ENCODE results near the gene ADAMTS17. TPM values are rescaled to one million over a fixed set of nuclear protein-coding genes. Genes with fewer than 3 reads are reported as not detected.
A peak's percentile ranks its signal among the peaks of the same experiment; 100 is the strongest.

ADAMTS17 gene
- total RNA-seq, 1 experiment from 2014 or later, result 7.7 TPM

- ChIA-PET POLR2A (interaction anchor here (1.2 kb wide), 1 partner anchor 8 kb away, joined by 3 read pairs; no protein-coding TSS in a partner anchor), CTCF (interaction anchor here (0.6 kb wide), 2 partner anchors 85 to 412 kb away, joined by 3 read pairs; no protein-coding TSS in a partner anchor)
- BruUV-seq (replicated peaks), result no TSS peak
- Mint-ChIP-seq H3K9me3 (ENCODE audit: unreplicated experiment) (no peaks in the 10 kb centered on the region), H3K36me3 (ENCODE audit: insufficient read depth, unreplicated experiment) (no peaks in the 10 kb centered on the region), H3K27ac (ENCODE audit: low read depth, unreplicated experiment) (no peak overlapping the region), H3K4me3 (ENCODE audit: unreplicated experiment) (no peak overlapping the region), H3K4me1 (ENCODE audit: insufficient read depth, unreplicated experiment) (peaks cover 11% of the 10 kb centered on the region), H3K27me3 (ENCODE audit: insufficient read depth, unreplicated experiment) (no peaks in the 10 kb centered on the region)
- intact Hi-C loops (cut with micrococcal nuclease), result loop anchor here (2.0 to 10.0 kb wide), 4 partner anchors 42 to 635 kb away; partner anchors contain the start of genes ASB7 and LINS1
- DNase-seq (ENCODE audit: unreplicated experiment), result no peak
- TF ChIP-seq CTCF (IDR thresholded peaks at IDR 0.05; ENCODE audit: unreplicated experiment), result no peak
Measured at GRCh38 chr15:99969261-99969920, 372.4 kb downstream of the ADAMTS17 start.

- no peaks in the 10 kb centered on the region for H3K27me3 Mint-ChIP-seq (ENCODE audit: insufficient read depth, unreplicated experiment)
- CTCF ChIA-PET, result interaction anchor here (0.6 kb wide), 1 partner anchor 382 kb away, joined by 4 read pairs; no protein-coding TSS in a partner anchor
- no TSS peak for BruUV-seq (replicated peaks)
- POLR2A ChIA-PET, result interaction anchor here (0.7 to 0.8 kb wide), 2 partner anchors 31 to 234 kb away, joined by 3 to 4 read pairs; partner anchors contain the start of gene LYSMD4
- H3K9me3 Mint-ChIP-seq (ENCODE audit: unreplicated experiment), result no peaks in the 10 kb centered on the region
- H3K4me1 Mint-ChIP-seq (ENCODE audit: insufficient read depth, unreplicated experiment), result peaks cover 22% of the 10 kb centered on the region
- intact Hi-C loops (cut with micrococcal nuclease), result loop anchor here (2.0 to 10.0 kb wide), 4 partner anchors 41 to 637 kb away; partner anchors contain the start of genes ASB7 and LINS1
- TF ChIP-seq CTCF (IDR thresholded peaks at IDR 0.05; ENCODE audit: unreplicated experiment), result no peak
- peak; percentile 96 for DNase-seq (ENCODE audit: unreplicated experiment)
- peak overlapping the region; percentile 3 for H3K4me3 Mint-ChIP-seq (ENCODE audit: unreplicated experiment)
- H3K36me3 Mint-ChIP-seq (ENCODE audit: insufficient read depth, unreplicated experiment), result no peaks in the 10 kb centered on the region
- H3K27ac Mint-ChIP-seq (ENCODE audit: low read depth, unreplicated experiment), result peak overlapping the region; percentile 41
Measured at GRCh38 chr15:99967841-99968371, 373.9 kb downstream of the ADAMTS17 start.

DNA sequence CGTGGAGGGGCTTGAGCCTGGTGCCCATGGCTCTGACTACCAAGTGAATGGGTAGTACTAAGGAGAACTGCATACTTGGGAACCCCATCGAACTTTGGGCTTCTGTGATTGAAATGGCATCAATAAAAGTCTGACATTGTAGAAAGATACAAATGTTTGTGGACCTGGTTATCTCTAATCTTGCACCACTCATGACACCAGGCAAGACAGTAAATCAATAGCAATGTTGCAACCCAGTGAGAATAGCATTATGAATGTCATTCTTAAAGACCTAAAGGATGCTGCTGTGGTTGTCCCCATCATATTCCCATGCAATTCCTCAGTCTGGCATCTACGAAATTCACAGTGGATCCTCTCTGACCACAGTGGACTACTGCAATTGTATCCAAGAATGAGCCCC lies 375.0 kb downstream of the ADAMTS17 start:
- H3K27me3 Mint-ChIP-seq (ENCODE audit: insufficient read depth, unreplicated experiment), result no peaks in the 10 kb centered on the region
- H3K36me3 Mint-ChIP-seq (ENCODE audit: insufficient read depth, unreplicated experiment), result no peaks in the 10 kb centered on the region
- H3K9me3 Mint-ChIP-seq (ENCODE audit: unreplicated experiment), result no peaks in the 10 kb centered on the region
- POLR2A ChIA-PET, result no interaction called here
- no TSS peak for BruUV-seq (replicated peaks)
- no peak overlapping the region for H3K27ac Mint-ChIP-seq (ENCODE audit: low read depth, unreplicated experiment)
- DNase-seq (ENCODE audit: unreplicated experiment), result no peak
- H3K4me1 Mint-ChIP-seq (ENCODE audit: insufficient read depth, unreplicated experiment), result peaks cover 22% of the 10 kb centered on the region
- H3K4me3 Mint-ChIP-seq (ENCODE audit: unreplicated experiment), result no peak overlapping the region
- CTCF ChIA-PET, result no interaction called here
- intact Hi-C loops (cut with micrococcal nuclease), result loop anchor here (5.0 to 10.0 kb wide), 3 partner anchors 40 to 638 kb away; partner anchors contain the start of genes ASB7 and LINS1
- TF ChIP-seq CTCF (IDR thresholded peaks at IDR 0.05; ENCODE audit: unreplicated experiment), result no peak

DNA sequence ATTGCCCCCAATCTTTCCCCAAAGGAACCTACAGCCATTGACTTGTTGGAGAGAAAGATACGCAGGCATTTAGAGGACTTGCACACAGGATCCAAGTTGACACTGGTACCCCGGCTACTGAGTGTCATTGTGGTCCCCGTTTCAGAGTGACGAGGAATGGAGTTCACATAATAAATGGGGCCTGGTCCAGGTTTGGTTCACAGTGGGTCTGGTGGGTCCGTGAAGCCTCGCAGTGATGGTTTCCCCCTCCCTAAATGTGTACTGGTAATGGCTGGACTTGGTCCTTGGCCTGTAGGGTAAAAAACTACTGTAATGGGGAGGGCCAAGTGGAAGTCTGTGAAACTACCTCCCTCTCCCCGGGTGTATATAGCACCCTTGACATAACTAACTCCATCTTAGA lies 376.4 kb downstream of the ADAMTS17 start:
- no peak for DNase-seq (ENCODE audit: unreplicated experiment)
- Mint-ChIP-seq H3K36me3 (ENCODE audit: insufficient read depth, unreplicated experiment) (no peaks in the 10 kb centered on the region), H3K9me3 (ENCODE audit: unreplicated experiment) (no peaks in the 10 kb centered on the region), H3K27ac (ENCODE audit: low read depth, unreplicated experiment) (no peak overlapping the region), H3K4me3 (ENCODE audit: unreplicated experiment) (no peak overlapping the region), H3K27me3 (ENCODE audit: insufficient read depth, unreplicated experiment) (no peaks in the 10 kb centered on the region), H3K4me1 (ENCODE audit: insufficient read depth, unreplicated experiment) (peaks cover 22% of the 10 kb centered on the region)
- intact Hi-C loops (cut with micrococcal nuclease), result loop anchor here (5.0 to 10.0 kb wide), 3 partner anchors 38 to 639 kb away; partner anchors contain the start of genes ASB7 and LINS1
- ChIA-PET POLR2A (no interaction called here), CTCF (no interaction called here)
- TF ChIP-seq CTCF (IDR thresholded peaks at IDR 0.05; ENCODE audit: unreplicated experiment), result no peak
- no TSS peak for BruUV-seq (replicated peaks)

Data from MCF 10A (cell line).